Measurements from ENCODE around the gene IL22RA1.
A peak's percentile ranks its signal among the peaks of the same experiment; 100 is the strongest.

The IL22RA1 gene

GRCh38 chr1:24075946-24076345 lies 67.0 kb downstream of the IL22RA1 start:
- no peak overlapping the region for H3K4me3 ChIP-seq (ENCODE audit: low read depth, low read length)
- DNase-seq (ENCODE audit: low read depth), result no peak
- TF ChIP-seq CTCF (conservative IDR thresholded peaks at IDR 0.05; ENCODE audit: low read depth, low read length), result no peak

- no peak for TF ChIP-seq CTCF (conservative IDR thresholded peaks at IDR 0.05; ENCODE audit: low read depth, low read length)
- DNase-seq (ENCODE audit: low read depth), result no peak
- no peak overlapping the region for H3K4me3 ChIP-seq (ENCODE audit: low read depth, low read length)
These were observed 67.4 kb downstream of the IL22RA1 start for GRCh38 chr1:24075590-24075854.

GRCh38 chr1:24074817-24075589 lies 67.9 kb downstream of the IL22RA1 start:
- TF ChIP-seq CTCF (conservative IDR thresholded peaks at IDR 0.05; ENCODE audit: low read depth, low read length), result no peak
- no peak for DNase-seq (ENCODE audit: low read depth)
- H3K4me3 ChIP-seq (ENCODE audit: low read depth, low read length), result no peak overlapping the region

GRCh38 chr1:24074196-24074595 lies 68.7 kb downstream of the IL22RA1 start:
- TF ChIP-seq CTCF (conservative IDR thresholded peaks at IDR 0.05; ENCODE audit: low read depth, low read length), result no peak
- no peak for DNase-seq (ENCODE audit: low read depth)
- no peak overlapping the region for H3K4me3 ChIP-seq (ENCODE audit: low read depth, low read length)

GRCh38 chr1:24071941-24072340 lies 71.0 kb downstream of the IL22RA1 start:
- TF ChIP-seq CTCF (conservative IDR thresholded peaks at IDR 0.05; ENCODE audit: low read depth, low read length), result no peak
- no peak for DNase-seq (ENCODE audit: low read depth)
- H3K4me3 ChIP-seq (ENCODE audit: low read depth, low read length), result no peak overlapping the region

GRCh38 chr1:24070821-24071393 lies 72.0 kb downstream of the IL22RA1 start:
- H3K4me3 ChIP-seq (ENCODE audit: low read depth, low read length), result no peak overlapping the region
- peak; percentile 85 for DNase-seq (ENCODE audit: low read depth)
- TF ChIP-seq CTCF (conservative IDR thresholded peaks at IDR 0.05; ENCODE audit: low read depth, low read length), result peak; percentile 92

GRCh38 chr1:24069817-24070216 lies 73.1 kb downstream of the IL22RA1 start:
- no peak overlapping the region for H3K4me3 ChIP-seq (ENCODE audit: low read depth, low read length)
- no peak for TF ChIP-seq CTCF (conservative IDR thresholded peaks at IDR 0.05; ENCODE audit: low read depth, low read length)
- DNase-seq (ENCODE audit: low read depth), result no peak
